GM12891 (cell line): ENCODE results near the gene SUPT6H.
A peak's percentile ranks its signal among the peaks of the same experiment; 100 is the strongest.

Experiments used
- DNase-seq: peaks from one replicate; pipeline ENCODE4 v3.0.0; 2011; ENCODE audit warnings: low spot score; ENCODE audit not compliant: insufficient read length
- FAIRE-seq: peaks from 2 replicates; lab custom pipeline; 2011; peaks lifted over from hg19 to GRCh38; lab: Jason Lieb, UNC
- PAX5 ChIP-seq: IDR thresholded peaks from 2 replicates; pipeline ENCODE4 v1.6.1; 2011; ENCODE audit warnings: low read length, moderate library complexity, mild to moderate bottlenecking; ENCODE audit not compliant: insufficient read depth, severe bottlenecking
- POLR2A ChIP-seq: IDR thresholded peaks from 2 replicates; pipeline ENCODE4 v1.6.1; 2011; ENCODE audit warnings: low read depth, low read length, control low read depth
- POLR2AphosphoS5 ChIP-seq: IDR thresholded peaks from 2 replicates; pipeline ENCODE4 v1.6.1; 2011; ENCODE audit warnings: low read depth, low read length, control low read depth
- POU2F2 ChIP-seq: IDR thresholded peaks from 2 replicates; pipeline ENCODE4 v1.6.1; 2011; ENCODE audit warnings: low read depth, mild to moderate bottlenecking, control low read depth, low read length, moderate library complexity
- SPI1 ChIP-seq: IDR thresholded peaks from 2 replicates; pipeline ENCODE4 v1.6.1; 2011; ENCODE audit warnings: low read depth, low read length, control low read depth
- TAF1 ChIP-seq: IDR thresholded peaks from 2 replicates; pipeline ENCODE4 v1.6.1; 2011; ENCODE audit warnings: low read depth, low read length, control low read depth

SUPT6H gene

DNA sequence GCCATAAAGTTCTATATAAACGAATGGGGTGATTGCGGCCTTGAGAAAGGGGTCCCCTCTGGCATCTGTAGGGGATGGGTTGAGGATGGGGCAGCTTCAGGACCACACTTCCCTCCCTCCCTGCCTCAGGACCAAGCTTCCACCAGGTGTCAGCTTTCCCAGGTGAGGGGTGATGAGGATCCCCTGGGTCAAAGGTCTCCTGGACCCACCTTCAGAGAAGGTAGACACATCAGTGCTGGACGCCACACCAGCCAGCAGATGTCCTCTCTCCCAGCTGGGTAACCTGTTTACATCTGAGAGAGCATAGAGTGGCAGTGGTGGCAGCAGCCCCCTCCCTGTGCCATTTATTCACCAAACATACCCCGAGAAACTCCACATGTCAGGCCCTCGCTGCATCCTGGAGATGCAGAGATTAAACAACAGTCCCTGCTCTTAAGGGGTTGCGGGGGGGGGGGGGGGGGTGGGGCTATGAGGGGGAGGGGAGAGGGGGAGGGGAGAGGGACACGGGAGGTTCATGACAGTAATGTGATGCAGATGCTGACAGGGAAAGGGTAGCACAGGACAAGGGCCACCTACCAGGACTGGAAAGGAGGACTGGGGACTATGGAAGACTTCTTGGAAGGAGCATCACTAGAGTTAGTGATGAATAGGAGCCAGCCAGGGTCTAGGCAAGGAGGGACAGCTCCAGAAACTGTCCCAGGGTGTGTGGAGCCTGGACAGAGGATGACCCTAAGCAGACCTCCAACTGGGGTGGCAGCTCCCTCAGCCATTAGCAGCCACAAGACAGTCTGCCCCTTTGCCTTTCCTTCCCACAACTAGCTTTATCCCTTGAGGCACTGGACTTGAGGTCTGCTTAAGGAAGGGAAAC, 44.7 kb downstream of the SUPT6H start:
- FAIRE-seq (no peak), DNase-seq (no peak)
- TF ChIP-seq TAF1: no peak
- no peak for TF ChIP-seq PAX5
- TF ChIP-seq POLR2A: no peak
- TF ChIP-seq POLR2AphosphoS5: no peak
- TF ChIP-seq POU2F2: no peak
- no peak for TF ChIP-seq SPI1

DNA sequence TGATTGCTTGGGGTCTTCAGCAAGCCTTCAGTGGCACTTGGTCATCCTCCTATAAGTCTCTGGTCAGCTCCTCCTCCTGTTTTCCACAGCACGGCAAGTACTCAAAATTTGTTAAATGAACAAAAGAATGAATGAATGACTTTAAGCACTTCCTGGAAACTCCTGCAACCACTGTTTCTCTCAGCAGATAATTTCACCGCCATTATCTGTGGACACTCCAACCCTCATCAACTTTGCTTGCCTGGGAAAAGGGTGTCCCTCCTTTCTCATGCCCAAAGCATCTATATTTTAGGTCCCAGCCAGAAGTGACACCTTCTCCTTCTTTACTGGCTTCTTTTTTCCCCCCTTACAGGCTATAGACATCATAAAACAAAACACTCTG, 45.3 kb downstream of the SUPT6H start:
- DNase-seq (no peak), FAIRE-seq (no peak)
- TF ChIP-seq TAF1 (no peak), POU2F2 (no peak)

DNA sequence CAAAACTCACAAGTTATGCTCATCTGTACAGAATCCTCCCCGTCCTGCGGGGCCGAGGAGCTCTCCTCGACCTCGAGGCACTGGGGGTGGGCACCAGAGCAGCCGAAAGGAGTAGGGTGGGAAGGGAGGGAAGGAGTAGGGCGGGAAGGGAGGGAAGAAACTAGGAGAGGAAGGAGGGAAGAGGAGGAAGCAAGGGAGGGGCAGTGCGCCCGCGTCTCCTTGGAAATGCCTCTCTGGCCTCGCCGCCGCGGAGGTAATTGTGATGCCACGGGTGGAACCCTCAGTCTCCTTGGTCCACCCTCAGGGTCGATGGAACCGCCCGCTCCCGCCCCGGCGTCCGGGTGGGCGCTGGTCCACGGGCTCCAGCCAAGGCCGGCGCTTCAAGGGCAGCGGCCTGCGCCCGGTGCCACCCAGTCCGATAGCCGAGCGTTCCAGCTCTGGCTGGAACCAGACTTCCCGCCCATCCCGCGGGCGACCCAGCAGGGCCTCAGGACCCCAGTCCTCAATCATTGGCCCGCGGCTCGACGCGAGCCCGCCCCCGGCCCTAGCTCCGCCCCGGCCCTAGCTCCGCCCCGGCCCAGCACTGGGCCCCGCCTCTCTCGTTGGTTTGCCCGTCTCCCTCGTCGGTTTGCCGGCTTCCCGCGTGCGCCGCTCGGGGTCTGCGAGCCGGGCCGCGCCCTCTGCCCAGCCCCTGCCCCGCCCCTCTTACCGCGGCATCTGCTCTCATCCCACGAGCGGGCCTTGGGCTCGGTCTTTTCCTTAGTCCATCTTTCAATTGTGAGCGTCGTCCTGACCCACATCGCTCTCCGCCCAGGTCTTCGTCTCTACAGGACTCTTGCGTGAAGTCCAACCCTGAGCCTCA, 49.1 kb downstream of the SUPT6H start:
- DNase-seq (peak; percentile 94), FAIRE-seq (peak; percentile 92)
- TF ChIP-seq PAX5 (no peak), POLR2AphosphoS5 (peak; percentile 64; the same call in 1 of the 2 replicates), SPI1 (no peak), POLR2A (no peak), TAF1 (no peak), POU2F2 (peak; percentile 22; the same call in 1 of the 2 replicates)

DNA sequence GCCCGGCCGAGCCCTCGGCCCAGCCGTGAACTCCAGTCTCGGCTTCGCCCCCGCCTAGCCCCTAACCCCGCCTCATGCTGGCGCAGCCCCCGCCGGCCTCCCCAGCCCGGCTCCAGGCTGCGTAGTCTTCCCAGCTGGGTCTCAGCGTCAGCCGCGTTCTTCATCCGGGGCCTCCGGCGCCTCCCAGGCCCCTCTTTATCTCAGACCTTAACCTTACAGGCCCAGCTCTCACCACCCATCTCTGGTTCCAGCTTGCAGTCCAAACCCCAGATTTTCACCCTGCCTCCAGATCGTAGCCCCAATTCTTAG, 49.7 kb downstream of the SUPT6H start, which contains the start of gene PROCA1:
TSS of gene PROCA1 (minus strand) at position 166 of the 309 bp plus-strand sequence. CDS start 228 bp downstream, outside the sequence.
- FAIRE-seq: no peak
- no peak for DNase-seq
- TF ChIP-seq TAF1 (no peak), SPI1 (no peak), POU2F2 (no peak), POLR2A (no peak), POLR2AphosphoS5 (no peak), PAX5 (no peak)

DNA sequence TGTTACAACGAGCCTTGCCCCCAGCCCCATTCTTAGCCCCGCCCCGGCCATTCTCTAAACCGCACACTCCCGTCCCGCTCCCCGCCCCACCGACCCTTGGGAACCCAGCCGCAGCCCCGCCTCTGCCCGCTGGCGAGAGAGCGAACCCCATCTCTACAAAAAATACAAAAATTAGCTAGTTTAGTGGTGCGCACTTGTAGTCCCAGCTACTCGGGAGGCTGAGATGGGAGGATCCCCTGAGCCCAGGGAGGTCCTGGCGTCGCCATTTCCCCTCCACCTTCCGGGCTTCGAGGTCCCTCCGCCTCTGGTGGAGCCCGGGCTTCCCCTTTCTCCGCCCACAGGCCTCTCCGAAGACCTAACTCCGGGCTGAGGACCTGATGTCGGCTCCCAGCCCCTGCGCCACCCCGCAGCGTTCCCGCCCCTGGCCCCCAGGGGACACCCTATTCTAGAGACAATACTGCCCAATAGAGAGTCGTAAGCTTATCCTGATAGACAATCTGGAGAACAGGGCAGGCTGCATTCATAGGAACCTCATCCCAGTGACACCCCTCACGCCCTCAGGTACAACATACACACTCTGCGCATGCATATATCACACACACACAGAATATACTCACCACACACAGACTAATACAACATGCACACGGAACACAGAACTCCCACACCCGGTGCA, 50.2 kb downstream of the SUPT6H start:
- peak; percentile 29; the same call in 1 of the 2 replicates for TF ChIP-seq TAF1
- TF ChIP-seq SPI1: peak; percentile 72
- peak; percentile 43; the same call in 1 of the 2 replicates for TF ChIP-seq POLR2A
- TF ChIP-seq POLR2AphosphoS5: no peak
- TF ChIP-seq PAX5: no peak
- DNase-seq: peak; percentile 68

DNA sequence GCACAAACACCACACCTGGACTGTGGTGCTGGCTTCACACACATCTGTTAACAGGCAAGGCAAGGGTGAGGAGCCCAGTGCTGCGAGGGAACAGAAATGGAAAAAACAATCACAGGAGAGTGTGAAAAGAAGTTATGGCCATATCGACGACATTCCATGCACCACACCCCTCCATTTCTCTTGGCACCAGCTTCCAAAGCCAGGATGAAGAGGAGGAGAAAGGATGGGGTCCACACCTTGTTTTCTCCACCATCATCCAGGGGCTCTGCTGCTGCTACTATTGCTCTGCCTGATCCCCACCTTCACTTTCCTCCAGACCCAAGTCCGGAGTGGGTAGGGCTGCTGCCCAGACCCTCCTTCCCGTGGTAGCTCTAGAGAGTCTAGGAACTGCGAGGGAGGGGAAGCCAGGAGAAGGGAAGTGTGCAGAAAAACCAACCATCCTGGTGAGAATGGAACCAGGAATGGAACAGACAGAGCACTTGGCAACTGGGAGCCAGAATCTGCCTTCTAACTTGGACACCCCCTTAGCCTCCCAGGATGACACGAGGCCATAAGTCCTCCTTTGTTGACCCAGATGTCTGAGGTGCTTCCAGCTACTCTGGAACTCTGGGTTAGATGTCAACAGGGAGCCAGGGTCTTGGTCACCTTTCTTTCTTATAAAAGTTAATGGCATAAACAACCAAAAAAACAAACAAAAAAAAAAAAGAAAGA, 50.9 kb downstream of the SUPT6H start:
- TF ChIP-seq TAF1 (no peak), POLR2A (no peak), POU2F2 (no peak), PAX5 (no peak), SPI1 (no peak), POLR2AphosphoS5 (no peak)
- no peak for FAIRE-seq

More for the DNA sequence above, 50.2 kb downstream of the SUPT6H start:
- FAIRE-seq: peak; percentile 31

DNA sequence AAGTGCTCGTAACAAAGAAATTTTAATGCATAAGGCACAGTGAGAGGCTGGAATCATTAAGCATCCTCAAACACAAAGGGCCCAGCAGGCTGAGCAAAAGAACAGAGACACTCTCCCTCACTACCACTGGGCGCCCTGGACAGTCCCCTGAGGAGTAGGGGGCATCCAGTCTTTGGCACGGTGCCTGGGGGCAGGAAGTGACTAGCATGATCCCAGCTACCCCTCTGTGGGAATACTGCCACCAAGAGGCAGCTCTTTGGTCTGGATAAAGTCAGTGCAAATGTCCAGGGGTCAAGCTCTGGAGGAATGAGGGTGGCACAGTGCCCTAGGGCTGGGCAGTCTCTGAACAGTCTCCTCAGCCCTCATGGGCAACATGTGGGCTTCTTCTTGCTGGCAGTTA, 52.3 kb downstream of the SUPT6H start:
- DNase-seq (no peak), FAIRE-seq (no peak)
- TF ChIP-seq POLR2AphosphoS5: no peak
- no peak for TF ChIP-seq POU2F2
- TF ChIP-seq SPI1: no peak
- no peak for TF ChIP-seq TAF1
- TF ChIP-seq POLR2A: no peak
- no peak for TF ChIP-seq PAX5

More for the DNA sequence above, 50.9 kb downstream of the SUPT6H start:
- no peak for DNase-seq

DNA sequence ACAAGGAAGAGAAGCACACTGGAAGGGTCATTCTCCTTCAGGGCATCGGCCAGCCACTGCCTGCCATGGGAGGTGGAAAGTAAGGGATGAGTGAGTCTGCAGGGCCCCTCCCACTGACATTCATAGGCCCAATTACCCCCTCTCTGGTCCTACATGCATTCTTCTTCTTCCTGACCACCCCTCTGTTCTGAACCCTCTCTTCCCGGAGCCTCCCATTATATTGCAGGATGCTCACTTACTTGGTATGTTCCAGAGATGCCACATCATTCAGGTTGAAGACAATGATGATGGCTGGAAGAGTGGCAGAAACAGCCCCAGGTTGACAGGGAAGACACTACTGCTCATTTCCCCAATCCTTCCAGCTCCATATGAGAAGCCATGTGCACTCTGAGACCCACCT, 53.2 kb downstream of the SUPT6H start:
- no peak for DNase-seq
- no peak for FAIRE-seq
- TF ChIP-seq TAF1 (no peak), POLR2A (no peak), PAX5 (no peak), POLR2AphosphoS5 (no peak), POU2F2 (no peak)
